Endothelial cell of umbilical vein (primary cell): Measurements from ENCODE around the gene RAI1.

ENCODE experiments used
- CTCF ChIP-seq, 2 donors: IDR thresholded peaks; 1 replicate in 1 of 2; 2 replicates in 1 of 2; pipeline ENCODE4 v1.5.1; 2011; ENCODE audit warnings: low read length in 2 of 2, mild to moderate bottlenecking in 2 of 2, moderate library complexity in 2 of 2, control low read depth in 1 of 2, inconsistent platforms in 1 of 2, low read depth in 1 of 2; ENCODE audit not compliant: insufficient read depth in 1 of 2; ENCODE audit errors: extremely low read depth in 1 of 2
- EZH2 ChIP-seq: IDR thresholded peaks from 2 replicates; pipeline ENCODE4 v1.6.1; 2012; ENCODE audit warnings: borderline replicate concordance, low read depth, mild to moderate bottlenecking, moderate library complexity, low read length, inconsistent platforms; ENCODE audit not compliant: severe bottlenecking
- FOS ChIP-seq: IDR thresholded peaks from 2 replicates; pipeline ENCODE4 v1.6.1; 2011; ENCODE audit warnings: mild to moderate bottlenecking, low read length, moderate library complexity, borderline replicate concordance; ENCODE audit not compliant: insufficient read depth
- GATA2 ChIP-seq: IDR thresholded peaks from 2 replicates; pipeline ENCODE4 v1.7.0; 2011; ENCODE audit warnings: low read depth, mild to moderate bottlenecking, moderate library complexity, mixed read lengths, low read length; ENCODE audit not compliant: insufficient read length, insufficient read depth
- MAX ChIP-seq: IDR thresholded peaks from 2 replicates; pipeline ENCODE4 v1.6.1; 2011; ENCODE audit not compliant: insufficient read depth, insufficient read length
- POLR2A ChIP-seq: IDR thresholded peaks from 2 replicates; pipeline ENCODE4 v1.6.1; 2012; ENCODE audit warnings: low read depth, mild to moderate bottlenecking, control low read depth, low read length
- POLR2AphosphoS5 ChIP-seq: IDR thresholded peaks from 2 replicates; pipeline ENCODE4 v1.6.1; 2012; ENCODE audit warnings: low read depth, mild to moderate bottlenecking, control low read depth, low read length, moderate library complexity; ENCODE audit not compliant: insufficient read depth

DNA sequence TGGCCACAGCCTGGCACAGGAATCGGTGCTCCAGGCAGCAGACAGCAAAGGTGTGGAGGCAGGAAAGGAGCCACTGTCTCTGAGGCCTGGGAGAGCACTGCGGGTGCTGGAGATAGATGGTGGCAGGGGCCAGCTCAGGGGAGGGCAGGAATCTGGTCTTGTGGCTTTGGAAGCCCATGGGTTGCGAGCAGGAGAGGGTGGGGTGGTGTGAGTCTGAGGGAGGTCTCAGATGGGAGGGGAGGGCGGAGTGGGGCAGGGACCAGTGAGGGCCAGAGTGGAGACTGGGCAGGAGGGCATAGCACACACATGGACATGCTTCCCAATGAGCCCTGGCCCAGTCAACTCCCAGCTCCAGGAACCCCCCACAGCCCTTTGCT, 85.5 kb downstream of the RAI1 start:
- TF ChIP-seq CTCF (IDR thresholded peaks at IDR 0.05; ENCODE audit: extremely low read depth in 1 of 2, insufficient read depth in 1 of 2, low read depth in 1 of 2, low read length in 2 of 2) (no peak), GATA2 (no peak), MAX (no peak), EZH2 (no peak), POLR2AphosphoS5 (no peak), POLR2A (no peak), FOS (no peak)
